Transverse colon (tissue), 3 donors: ENCODE data around the gene HDAC7.
"Not testable (repeated sequence)": the region's sequence is repeated elsewhere in the genome, so short reads cannot be mapped to it uniquely, and the experiment has no call there.

ENCODE experiments used
- CTCF ChIP-seq, 5 experiments: fragments of 200-600 bp in 3 of 5; fragments of 450-650 bp in 2 of 5; sonication (generic) in 3 of 5; IDR thresholded peaks; 1 replicate in 2 of 5; 2 replicates in 3 of 5; pipeline ENCODE4 v1.5.1; 2016 to 2017; ENCODE audit warnings: antibody characterized with exemption in 5 of 5, inconsistent platforms in 3 of 5, mild to moderate bottlenecking in 2 of 5, moderate library complexity in 1 of 5
- POLR2A ChIP-seq: fragments of 450-650 bp; IDR thresholded peaks from one replicate; pipeline ENCODE4 v1.6.1; 2016; ENCODE audit warnings: antibody characterized with exemption, mild to moderate bottlenecking, moderate library complexity

DNA sequence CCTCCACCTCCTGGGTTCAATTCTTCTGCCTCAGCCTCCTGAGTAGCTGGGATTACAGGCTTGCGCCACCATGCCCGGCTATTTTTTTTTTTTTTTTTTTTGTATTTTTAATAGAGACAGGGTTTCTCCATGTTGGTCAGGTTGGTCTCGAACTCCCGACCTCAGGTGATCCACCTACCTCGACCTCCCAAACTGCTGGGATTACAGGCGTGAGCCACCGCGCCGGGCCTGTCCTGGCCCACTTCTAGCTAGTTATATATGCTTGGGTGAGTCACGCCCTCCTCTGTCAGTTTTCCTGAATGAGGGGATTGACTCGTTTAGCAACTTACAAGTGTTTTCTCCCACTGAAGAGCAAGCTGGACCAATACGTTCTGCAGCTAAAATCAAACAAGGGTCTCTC lies 22.8 kb upstream of the HDAC7 start:
- not testable (repeated sequence) for TF ChIP-seq POLR2A; CTCF (IDR thresholded peaks at IDR 0.05)
